ENCODE measurements around the gene ALCAM.

DNA sequence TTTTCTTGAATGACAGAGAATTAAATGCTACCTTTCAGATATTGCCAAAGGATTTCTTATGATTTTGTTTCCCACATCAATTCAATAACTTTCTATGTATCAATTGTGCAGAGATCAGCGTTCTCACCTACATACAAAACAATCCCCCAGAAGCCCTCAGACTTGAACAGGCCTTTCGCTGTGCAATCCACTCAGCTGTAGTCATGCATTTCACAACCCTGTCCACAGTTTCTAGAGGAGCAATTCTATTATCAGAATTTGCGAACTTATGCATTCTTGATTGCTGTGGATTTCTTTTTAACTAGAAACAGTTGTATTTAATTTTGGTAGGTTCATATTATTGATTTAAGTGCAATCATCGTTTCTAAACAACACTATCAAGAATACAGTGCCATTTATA lies 13.7 kb upstream of the ALCAM start:
- TF ChIP-seq, protein P1, sequence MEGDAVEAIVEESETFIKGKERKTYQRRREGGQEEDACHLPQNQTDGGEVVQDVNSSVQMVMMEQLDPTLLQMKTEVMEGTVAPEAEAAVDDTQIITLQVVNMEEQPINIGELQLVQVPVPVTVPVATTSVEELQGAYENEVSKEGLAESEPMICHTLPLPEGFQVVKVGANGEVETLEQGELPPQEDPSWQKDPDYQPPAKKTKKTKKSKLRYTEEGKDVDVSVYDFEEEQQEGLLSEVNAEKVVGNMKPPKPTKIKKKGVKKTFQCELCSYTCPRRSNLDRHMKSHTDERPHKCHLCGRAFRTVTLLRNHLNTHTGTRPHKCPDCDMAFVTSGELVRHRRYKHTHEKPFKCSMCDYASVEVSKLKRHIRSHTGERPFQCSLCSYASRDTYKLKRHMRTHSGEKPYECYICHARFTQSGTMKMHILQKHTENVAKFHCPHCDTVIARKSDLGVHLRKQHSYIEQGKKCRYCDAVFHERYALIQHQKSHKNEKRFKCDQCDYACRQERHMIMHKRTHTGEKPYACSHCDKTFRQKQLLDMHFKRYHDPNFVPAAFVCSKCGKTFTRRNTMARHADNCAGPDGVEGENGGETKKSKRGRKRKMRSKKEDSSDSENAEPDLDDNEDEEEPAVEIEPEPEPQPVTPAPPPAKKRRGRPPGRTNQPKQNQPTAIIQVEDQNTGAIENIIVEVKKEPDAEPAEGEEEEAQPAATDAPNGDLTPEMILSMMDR (IDR thresholded peaks at IDR 0.05) = no peak
- TF ChIP-seq POLR2AphosphoS5 (IDR thresholded peaks at IDR 0.05) (no peak), EP300 (IDR thresholded peaks at IDR 0.05) (no peak)

Measured in stomach (tissue), 4 donors.